GM19099 (cell line): Measurements from ENCODE around the gene U2SURP.

Source experiments
- POLR2A ChIP-seq: IDR thresholded peaks from 3 replicates; pipeline ENCODE4 v1.6.1; 2011; ENCODE audit warnings: low read depth; ENCODE audit not compliant: insufficient read length; ENCODE audit errors: extremely low read depth

The U2SURP gene

DNA sequence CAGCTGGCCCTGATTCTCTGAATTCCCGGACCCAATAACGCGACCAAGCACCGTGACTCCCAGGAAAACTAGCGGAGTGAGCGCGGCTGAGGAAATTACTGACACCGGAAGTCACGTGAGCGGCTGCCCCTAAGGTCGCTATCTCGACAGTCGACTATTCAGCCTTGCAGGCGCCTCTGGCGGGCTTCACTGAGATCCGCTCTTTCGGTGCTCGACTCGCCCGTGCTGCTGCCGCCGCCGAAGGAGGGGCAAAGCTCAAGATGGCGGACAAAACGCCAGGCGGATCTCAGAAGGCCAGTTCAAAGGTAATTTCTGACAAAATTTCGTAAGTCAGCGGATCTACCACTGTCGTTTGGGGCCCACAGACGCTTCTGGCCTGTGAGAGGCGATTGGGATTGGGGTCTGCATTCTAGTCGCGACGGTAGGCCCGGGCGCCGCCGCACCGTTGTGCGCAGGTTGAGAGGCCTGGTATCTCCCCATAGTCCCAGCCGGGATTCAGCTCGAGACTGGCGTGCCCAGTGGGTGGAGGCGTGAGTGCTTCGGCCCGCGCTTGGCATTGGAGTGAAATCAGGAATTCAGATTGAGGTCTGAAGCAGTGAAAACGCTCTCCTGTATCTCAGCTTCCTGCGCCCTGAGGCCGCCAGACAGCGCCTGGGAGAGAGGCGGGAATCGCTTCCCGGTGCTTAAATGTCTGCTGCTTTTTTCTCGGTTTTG lies at the start of gene U2SURP:
TSS of gene U2SURP (plus strand) at position 202 of the 714 bp plus-strand sequence. CDS start at position 261, 59 bp downstream.
- TF ChIP-seq POLR2A = peak; percentile 88

DNA sequence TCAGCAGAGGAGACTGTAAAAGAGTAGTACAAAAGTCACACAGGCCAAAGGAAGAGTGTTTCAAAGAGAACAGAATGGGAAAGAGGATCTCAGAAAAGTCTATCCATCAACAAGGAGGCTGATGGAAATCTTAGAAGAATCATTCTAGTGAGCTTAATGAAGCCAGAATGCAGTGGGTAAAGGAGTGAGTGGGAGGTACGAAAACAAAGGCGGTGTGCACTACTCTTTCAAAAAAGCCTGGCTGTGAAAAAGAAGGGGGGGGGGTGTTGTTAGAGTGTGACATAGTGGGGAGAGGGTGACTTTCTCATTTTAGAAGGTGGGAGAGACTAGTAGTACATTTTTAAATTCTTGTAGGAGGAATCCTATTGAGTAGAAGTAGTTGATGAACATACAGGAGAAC lies 49.6 kb upstream of the U2SURP start:
- no peak for TF ChIP-seq POLR2A

DNA sequence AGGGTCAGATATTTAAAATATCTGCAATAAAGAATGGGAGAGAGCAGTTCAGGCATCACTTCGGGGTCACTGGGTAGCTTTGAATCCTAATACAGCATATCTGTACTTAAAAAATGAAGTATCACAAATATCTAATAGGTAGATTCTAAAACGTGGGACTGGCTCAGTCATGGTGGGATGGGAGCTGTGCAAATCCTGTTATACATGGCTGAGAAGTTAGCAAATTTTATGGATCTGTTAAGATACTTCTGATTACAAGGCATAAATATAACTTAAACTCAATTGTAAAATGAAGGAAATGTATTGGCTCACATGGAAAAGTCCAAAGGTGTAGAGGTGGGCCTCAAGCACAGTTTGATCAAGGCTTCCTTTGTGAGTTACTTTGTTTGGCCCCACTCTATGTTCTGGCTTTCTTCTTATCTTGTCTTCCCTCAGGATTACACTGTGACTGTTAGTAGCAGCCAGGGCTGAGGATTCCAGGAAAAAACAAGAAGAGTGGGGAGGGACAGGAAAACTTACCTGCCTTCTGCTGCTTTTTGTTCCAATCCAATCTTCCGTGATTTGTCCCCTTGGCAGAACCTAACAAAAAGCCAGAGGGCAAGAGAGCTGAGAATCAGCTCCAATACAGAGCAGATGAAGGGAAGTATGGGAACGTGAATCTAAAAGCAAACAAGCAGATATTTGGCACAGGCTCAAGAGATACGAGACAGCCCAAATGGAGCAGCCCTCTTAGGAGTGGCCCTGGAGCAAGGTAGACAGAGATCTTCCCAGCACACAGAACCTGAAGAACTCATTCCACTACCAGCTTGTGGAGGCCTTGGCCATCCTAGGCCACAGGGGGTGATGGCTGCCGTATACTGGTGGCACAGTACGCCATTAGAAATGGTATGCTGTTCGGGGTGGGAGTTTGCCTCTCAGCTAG lies 48.8 kb upstream of the U2SURP start:
- no peak for TF ChIP-seq POLR2A

DNA sequence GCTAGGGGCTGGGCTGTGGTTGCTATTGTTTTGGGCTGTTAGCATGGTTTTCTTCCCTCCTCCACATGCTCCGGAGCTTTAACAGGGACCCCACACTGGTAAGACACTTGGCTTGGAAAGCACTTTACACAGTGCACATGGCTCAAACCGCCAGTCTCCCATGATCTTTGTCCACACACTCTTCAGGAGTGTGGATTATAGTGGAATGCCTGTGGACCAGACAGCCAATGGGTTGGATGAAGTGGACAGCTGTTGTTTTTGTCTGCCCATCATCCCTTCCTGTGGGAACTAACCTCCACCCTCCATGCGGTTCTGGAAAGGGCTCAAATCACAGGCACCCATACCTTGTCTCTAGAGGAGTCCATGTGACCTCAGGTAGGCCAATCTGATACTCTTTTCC lies 47.9 kb upstream of the U2SURP start:
- TF ChIP-seq POLR2A = no peak

DNA sequence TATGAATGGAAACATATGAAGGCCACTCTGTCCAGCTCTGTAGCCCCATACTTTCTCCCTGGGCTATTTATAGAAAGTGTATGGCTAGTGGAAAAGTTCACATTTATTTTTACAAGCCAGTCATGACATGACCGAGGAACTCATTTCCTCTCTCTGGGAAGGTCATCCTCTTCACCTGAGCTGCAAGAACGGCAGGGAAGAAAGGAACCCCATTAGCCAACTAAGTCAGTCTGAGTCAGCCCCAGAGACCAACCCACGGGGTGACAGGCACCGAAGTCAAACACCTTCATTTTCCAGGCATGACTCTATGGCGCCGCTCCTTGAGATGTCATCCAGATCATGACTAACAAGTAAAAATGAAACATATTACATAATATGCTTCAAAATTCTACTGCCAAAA lies 42.7 kb upstream of the U2SURP start:
- no peak for TF ChIP-seq POLR2A

DNA sequence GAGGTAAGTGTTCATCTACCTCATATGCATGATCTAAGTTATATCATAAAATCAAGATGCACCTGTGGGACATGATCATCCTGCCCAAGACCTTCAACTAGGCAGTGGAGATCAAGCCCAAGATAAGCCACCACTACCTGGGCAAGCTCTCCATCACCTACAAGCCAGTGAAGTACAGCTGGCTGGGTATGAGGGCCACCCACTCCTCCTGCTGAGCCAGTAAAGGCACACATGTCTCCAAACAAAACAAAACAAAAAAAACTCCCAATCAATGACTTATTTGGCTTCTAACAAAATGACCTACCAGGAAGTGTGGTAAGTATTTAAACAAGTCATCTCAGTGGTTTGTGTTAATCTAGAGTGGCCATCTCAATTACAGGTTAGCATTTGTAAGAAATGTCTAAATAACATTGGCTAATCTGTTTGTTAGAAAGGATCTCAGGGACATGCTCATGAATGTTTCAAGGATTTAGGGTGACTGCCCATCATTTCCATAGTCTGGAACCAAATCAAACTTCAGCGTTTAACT lies 41.0 kb upstream of the U2SURP start:
- TF ChIP-seq POLR2A = no peak

DNA sequence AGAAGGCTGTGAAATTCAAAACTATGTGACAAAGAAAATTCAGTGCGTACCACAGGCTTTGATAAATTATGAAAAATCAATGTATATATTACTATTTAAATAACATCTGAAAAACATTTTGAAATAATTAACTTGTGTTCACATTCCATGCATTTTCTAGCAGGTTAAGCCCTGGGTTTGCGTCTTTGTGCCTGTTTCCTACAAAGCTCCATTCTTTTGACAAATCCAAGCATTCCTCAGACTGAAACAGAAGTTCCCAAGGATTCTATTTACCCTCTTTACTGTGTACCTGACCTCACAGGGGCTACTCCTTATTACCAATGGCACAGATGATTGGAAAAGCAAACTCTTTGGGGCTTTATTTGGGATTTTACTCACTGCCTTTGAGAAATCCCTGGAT lies 39.8 kb upstream of the U2SURP start:
- TF ChIP-seq POLR2A = no peak

DNA sequence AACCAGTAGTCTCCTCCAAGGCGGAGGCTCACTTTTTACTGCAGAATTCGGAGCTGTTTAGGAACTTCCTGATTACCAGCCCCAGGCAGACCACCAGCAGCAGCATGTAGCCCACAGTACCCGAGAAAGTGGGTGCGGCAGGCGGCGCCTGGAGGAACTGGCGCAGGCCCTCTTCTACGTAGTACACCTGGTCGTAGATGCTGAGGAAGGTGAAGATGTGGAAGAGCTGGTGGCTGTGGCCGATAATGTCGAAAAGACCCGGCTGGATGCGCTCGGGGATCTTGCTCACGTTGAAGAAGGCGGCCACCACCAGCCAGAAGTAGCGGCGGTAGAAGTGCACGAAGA lies 39.2 kb upstream of the U2SURP start:
- no peak for TF ChIP-seq POLR2A

DNA sequence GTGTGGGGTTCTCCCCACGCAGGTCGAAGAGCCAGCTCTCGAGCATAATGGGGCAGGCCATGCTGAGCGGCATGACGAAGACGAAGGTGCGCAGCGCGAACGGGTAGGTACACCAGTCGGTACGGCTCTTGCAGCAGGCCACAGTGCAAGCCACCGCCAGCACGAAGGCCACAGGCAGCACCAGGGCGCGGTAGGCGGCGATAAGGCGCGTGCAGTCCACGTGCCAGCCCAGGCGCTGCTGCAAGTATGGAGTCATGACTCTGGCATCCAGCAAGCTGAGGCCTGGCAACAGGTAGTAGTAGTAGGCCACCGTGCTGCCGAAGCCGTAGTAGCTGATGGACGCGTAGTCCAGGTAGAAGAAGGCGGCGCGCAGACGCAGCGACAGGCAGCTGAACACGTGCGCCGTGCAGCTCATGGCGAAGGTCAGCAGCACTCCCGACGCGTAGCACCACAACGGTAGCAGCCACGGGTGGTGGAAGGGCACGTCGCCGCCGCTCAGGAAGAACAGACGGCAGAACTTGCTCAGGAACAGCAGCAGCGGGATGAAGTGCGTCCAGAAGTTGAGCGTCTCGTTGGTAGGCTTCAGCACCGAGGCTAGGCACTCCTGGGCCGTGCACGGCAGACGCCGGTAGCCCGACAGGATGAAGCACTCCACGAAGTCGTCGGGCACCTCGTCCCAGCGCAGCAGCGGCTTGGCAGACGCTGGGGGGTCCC lies 38.7 kb upstream of the U2SURP start:
- TF ChIP-seq POLR2A = no peak

DNA sequence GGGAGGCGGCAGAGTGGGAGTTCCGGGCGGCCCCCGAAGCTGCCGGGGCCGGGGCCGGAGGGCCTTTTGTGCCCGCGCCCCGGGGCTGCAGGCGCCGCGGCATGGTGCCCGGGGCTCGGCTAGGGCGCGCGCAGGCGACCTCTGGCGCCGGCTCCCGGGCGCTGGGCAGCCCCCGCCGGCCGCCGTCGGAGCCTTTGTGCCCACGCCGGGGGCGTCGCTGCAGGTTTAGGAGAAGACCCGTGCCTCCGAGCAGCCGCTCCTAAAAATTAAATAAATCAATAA lies 38.2 kb upstream of the U2SURP start:
- TF ChIP-seq POLR2A = no peak

DNA sequence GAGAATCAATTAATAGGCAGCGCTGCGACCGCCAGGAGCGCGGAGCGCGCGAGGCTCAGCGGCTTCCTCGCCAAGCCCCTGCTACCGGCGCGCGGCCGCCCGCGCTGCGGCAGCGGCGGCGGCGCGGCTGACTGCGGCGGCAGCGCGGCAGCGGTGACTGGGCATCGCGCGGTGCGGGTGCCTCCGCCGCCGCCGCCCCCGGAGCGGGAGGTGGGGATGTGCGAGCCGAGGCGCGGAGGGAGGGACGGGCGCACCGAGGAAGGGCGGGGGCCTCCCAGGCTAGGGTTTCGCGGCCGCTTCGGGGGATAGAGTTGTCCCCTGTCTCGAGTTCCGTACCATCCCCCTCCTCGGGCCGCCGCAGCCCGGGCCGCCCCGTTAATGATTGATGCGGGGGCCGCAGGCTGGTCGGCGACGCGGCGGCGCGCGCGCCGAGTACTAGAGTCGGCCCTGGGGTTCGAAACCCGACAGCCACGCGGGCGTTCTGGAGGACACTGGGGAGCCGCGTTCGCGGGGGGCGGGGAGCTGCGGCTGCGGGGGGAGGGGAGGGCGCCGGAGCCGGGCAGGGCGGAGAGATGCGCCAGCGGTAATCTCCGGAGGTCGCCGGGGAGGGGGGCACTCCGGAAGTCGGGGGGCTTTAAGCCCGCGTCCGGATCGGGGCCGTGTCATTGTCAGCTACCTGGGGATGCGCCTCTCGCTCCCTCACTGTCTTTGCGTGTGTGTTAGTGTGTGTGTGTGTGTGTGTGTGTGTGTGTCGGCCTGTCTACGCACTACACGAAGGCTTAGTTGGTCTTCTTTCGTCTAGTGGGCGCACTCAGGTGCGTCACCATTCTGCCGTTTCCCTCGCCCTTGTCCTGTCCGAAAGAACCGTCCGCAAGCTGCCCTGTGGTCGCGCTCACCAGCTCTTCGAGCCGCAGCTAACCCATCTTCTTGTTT lies 37.6 kb upstream of the U2SURP start, which contains the start of gene PAQR9:
TSS of gene PAQR9 (minus strand) at position 159 of the 933 bp plus-strand sequence. CDS start 338 bp downstream, outside the sequence.
- TF ChIP-seq POLR2A = no peak

DNA sequence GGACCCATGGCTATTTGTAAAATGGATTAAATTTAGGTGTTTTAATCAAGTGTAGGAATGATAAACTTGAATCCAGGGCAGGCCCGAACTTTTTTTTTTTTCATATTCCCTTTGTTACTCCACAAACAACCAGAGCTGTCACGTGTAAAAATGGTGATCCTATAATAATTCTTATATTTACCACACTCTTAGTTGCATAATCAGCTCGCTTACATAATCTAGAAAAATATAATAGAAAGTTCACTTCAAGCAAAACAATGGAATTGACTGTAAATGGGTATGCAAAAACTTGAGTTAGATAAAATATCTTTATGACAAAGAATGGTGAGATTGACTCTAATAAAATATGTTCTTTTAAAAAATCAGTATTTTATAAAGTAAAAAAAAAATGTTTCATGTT lies 35.8 kb upstream of the U2SURP start:
- TF ChIP-seq POLR2A = no peak

DNA sequence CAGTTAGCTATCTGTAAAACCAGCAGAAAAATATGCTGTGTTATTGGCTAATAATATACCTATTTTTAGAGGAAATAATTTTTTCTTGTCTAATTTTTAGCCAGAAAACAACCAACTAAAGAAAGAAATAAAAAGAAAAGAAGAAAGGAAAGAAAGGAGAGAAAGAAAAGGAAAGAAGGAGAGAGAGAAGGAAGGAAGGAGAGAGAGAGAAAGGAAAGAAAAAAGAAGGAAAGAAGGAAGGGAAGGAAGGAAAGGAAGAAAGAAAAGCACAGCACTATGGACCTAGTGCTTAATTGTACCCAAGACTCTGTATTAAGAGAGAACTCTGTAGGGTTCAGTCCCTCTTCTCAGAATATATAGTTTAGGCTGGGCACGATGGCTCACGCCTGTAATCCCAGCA lies 34.6 kb upstream of the U2SURP start:
- TF ChIP-seq POLR2A = no peak

DNA sequence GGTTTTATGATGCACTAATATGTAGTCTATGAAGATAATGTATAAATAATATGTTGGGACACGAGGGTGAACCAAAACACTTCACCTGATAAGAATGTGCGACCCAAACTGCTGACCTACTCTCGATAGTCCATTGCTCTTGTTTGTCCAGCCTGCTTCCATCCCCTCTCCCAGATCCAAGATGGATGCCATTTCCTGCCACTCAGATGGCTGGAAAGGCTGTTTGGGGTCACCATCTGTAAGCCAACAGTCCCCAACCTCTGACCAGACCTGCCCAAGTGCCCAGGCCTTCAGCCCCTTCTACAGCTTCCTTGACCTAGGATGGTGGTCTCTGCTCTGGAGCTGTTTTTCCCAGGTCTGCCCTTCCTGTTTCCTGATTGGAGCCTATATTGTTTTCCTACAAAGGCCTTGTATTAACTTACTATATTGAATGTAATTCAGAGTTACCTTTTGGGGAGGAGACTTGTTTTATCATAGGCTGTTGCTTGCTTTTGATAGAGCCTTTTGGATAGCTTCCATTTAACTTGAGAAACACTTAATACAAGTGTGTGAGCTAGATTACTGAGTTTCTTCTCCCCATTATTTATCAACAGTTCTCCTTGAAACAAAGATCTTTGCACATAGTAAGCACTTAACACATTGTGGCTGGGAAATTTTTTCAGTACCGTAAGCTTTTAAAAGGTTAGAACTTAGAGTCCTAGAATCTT lies 32.9 kb upstream of the U2SURP start:
- no peak for TF ChIP-seq POLR2A
